ENCODE results near the gene SPARC.
"Not testable (repeated sequence)": the region's sequence is repeated elsewhere in the genome, so short reads cannot be mapped to it uniquely, and the experiment has no call there.

- not testable (repeated sequence) for TF ChIP-seq POLR2A, CTCF (IDR thresholded peaks at IDR 0.05)
Measured at GRCh38 chr5:151689591-151689990, 2.9 kb upstream of the SPARC start.
